ENCODE results near the gene RABAC1. TPM values are rescaled to one million over a fixed set of nuclear protein-coding genes. Genes with fewer than 3 reads are reported as not detected.

RABAC1 gene
- total RNA-seq, 1 donor: 117 TPM

DNA sequence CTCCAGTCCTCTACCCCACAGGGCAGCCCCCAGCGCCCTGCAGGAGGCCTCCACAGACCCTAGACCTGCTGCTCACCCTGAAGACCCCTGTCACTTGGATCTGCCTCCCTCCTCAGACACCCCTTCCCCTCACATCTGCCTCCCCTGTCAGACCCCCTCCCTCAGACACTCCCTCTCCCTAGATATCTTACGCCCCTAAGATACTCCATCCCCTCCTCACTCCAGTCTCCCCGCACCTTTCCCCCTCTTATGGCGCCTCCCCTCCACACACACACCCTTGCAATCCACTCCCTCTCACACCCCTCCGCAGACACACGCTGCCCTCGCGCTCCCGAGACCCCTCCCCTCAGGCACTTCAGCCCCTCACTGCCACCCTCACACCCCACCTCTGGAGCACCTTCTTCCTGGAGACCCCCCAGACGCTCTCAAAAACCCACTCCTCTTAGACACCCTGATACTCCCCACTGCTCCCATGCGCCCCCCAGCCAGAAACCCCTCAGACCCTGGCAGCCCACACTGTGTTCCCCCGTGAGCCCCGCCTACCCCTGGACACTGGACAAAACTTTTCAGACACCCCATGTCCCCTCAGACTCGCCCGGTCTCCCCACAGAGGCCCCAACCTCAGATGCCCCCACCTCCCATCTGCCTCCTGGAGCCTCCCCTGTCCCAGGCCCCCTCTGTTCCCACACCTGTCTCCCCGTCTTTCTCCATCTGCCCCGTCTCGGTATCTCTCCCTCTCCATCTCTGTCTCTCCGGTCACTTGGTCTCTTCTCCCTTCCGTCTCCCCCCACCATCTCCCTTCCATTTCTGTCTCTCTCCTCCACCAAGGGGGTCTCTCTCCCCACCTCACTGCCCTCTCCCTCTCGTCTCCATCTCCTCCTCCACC is 45.3 kb downstream of the RABAC1 start:
- no peaks in the 10 kb centered on the region for H3K79me2 ChIP-seq (ENCODE audit: insufficient read depth, low read length)
- H4K20me1 ChIP-seq (ENCODE audit: insufficient read depth, low read length): peaks cover 22% of the 10 kb centered on the region
- H3K4me3 ChIP-seq (ENCODE audit: insufficient read depth, low read length): no peak overlapping the region
- no peak overlapping the region for H3K4me2 ChIP-seq (ENCODE audit: insufficient read depth, low read length)
- peaks cover 59% of the 10 kb centered on the region for H3K27me3 ChIP-seq (ENCODE audit: insufficient read depth, low read length)
- no peaks in the 10 kb centered on the region for H3K4me1 ChIP-seq (ENCODE audit: insufficient read depth, low read length)
- H3K27ac ChIP-seq (ENCODE audit: low read depth, low read length): no peak overlapping the region
- DNase-seq (ENCODE audit: insufficient read length, low spot score, missing footprints): no peak
- no peaks in the 10 kb centered on the region for H3K9me3 ChIP-seq (ENCODE audit: low read depth, low read length)
- H3K36me3 ChIP-seq (ENCODE audit: insufficient read depth, low read length): no peaks in the 10 kb centered on the region
- H2AFZ ChIP-seq (ENCODE audit: low read length): no peak overlapping the region
- TF ChIP-seq, protein P1, sequence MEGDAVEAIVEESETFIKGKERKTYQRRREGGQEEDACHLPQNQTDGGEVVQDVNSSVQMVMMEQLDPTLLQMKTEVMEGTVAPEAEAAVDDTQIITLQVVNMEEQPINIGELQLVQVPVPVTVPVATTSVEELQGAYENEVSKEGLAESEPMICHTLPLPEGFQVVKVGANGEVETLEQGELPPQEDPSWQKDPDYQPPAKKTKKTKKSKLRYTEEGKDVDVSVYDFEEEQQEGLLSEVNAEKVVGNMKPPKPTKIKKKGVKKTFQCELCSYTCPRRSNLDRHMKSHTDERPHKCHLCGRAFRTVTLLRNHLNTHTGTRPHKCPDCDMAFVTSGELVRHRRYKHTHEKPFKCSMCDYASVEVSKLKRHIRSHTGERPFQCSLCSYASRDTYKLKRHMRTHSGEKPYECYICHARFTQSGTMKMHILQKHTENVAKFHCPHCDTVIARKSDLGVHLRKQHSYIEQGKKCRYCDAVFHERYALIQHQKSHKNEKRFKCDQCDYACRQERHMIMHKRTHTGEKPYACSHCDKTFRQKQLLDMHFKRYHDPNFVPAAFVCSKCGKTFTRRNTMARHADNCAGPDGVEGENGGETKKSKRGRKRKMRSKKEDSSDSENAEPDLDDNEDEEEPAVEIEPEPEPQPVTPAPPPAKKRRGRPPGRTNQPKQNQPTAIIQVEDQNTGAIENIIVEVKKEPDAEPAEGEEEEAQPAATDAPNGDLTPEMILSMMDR (IDR thresholded peaks at IDR 0.05; ENCODE audit: extremely low read depth, low read depth, low read length): no peak

DNA sequence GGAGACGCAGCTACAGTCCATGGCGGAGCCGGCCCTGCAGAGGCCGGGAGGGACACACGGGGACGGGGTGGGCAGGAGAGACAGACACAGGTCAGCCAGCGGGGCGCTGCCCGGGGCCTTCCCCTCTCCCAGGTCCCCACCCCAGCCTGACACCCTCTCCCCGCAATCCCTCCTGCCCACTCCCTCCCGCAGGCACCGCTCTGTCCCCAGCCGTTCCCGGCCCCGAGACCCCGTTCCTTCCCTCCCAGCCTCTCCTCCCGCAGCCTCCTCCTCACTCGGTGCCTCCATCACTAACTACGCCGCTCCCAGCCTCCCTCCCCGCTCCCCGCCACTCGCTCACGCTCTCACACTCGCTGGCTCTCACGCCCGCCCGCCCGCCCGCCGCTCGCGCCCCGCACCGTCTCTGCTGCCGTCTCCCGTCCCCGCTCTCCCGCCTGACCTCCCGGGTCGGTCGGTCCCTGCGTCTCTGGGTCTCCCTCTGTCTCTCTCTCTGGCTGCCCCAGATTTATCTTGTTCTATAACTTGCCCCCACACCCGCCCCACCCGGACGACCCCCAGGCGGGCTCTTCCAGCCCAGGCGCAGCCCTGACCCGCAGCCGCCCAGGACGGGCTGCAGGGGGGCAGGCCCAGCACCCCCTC is 46.1 kb downstream of the RABAC1 start:
- Histone ChIP-seq H4K20me1 (ENCODE audit: insufficient read depth, low read length) (peaks cover 22% of the 10 kb centered on the region), H3K9me3 (ENCODE audit: low read depth, low read length) (no peaks in the 10 kb centered on the region), H3K4me1 (ENCODE audit: insufficient read depth, low read length) (no peaks in the 10 kb centered on the region), H3K27ac (ENCODE audit: low read depth, low read length) (no peak overlapping the region), H3K4me2 (ENCODE audit: insufficient read depth, low read length) (no peak overlapping the region), H3K79me2 (ENCODE audit: insufficient read depth, low read length) (no peaks in the 10 kb centered on the region), H2AFZ (ENCODE audit: low read length) (no peak overlapping the region), H3K36me3 (ENCODE audit: insufficient read depth, low read length) (no peaks in the 10 kb centered on the region), H3K4me3 (ENCODE audit: insufficient read depth, low read length) (no peak overlapping the region), H3K27me3 (ENCODE audit: insufficient read depth, low read length) (peaks cover 59% of the 10 kb centered on the region)
- TF ChIP-seq, protein P1 (IDR thresholded peaks at IDR 0.05; ENCODE audit: extremely low read depth, low read depth, low read length): no peak
- peak; percentile 91 for DNase-seq (ENCODE audit: insufficient read length, low spot score, missing footprints)

DNA sequence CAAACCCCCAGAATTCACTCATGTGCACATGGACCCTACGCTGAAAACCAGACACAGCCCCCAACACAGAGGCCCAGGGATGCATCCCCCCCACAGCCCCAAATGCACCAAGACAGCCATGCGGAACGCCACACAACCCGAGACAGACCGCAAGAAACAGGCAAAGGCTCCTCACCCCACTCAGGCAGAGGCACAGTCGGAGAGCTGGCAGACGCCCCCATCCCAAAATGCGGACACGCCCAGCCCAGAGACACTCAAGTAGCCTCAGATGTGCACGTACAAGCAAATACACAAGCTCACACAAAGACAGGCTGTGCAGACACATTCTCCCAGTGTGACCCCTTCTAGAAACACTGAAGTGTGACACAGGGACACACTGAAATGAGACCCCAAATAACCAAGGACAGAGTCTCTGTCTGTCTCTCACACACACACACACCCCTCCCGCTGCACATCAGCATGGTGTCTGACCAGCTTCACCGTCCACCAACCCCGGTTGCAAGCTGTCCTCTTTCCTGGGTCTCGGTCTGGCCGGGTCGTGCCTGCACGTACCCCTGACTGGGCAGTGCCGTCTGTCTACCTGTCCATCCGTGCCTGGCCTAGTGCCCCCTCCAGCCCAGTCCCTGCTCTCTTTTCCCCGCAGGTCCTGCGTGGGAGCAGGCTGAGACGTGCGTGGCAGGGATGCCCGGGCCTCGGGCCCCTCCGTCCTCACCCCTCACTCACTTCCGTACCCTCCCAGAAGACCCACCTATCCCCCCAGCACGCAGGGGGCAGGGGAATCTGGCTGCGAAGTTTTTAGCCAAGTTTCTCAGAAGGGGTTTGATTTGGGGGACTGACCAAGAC is 47.0 kb downstream of the RABAC1 start:
- TF ChIP-seq, protein P1 (IDR thresholded peaks at IDR 0.05; ENCODE audit: extremely low read depth, low read depth, low read length): no peak
- Histone ChIP-seq H3K36me3 (ENCODE audit: insufficient read depth, low read length) (peaks cover 2% of the 10 kb centered on the region), H3K27ac (ENCODE audit: low read depth, low read length) (no peak overlapping the region), H3K79me2 (ENCODE audit: insufficient read depth, low read length) (no peaks in the 10 kb centered on the region), H3K4me1 (ENCODE audit: insufficient read depth, low read length) (no peaks in the 10 kb centered on the region), H3K4me3 (ENCODE audit: insufficient read depth, low read length) (no peak overlapping the region), H3K9me3 (ENCODE audit: low read depth, low read length) (no peaks in the 10 kb centered on the region), H4K20me1 (ENCODE audit: insufficient read depth, low read length) (peaks cover 22% of the 10 kb centered on the region), H3K27me3 (ENCODE audit: insufficient read depth, low read length) (peaks cover 59% of the 10 kb centered on the region), H2AFZ (ENCODE audit: low read length) (no peak overlapping the region), H3K4me2 (ENCODE audit: insufficient read depth, low read length) (no peak overlapping the region)
- no peak for DNase-seq (ENCODE audit: insufficient read length, low spot score, missing footprints)

All from osteoblast (primary cell).